K562 (cell line): ENCODE results near the gene KRTAP19-8. TPM values are rescaled to one million over a fixed set of nuclear protein-coding genes. Genes with fewer than 3 reads are reported as not detected.

Source experiments
- ATAC-seq: fragments of 200-7000 bp; cut with Tn5 transposase; 3 replicates; pipeline ENCODE4 v1.9.1; 2020; ENCODE audit warnings: moderate library complexity
- BruUV-seq: library from RNA; stranded (reverse); fragments of 400-500 nt; replicated peaks from 2 replicates; lab custom pipeline; 2021; lab: Mats Ljungman, UMichigan
- CTCF ChIA-PET: fragments of 300-600 bp; formaldehyde crosslinking; extraction: SDS; loops from one replicate; lab custom pipeline; 2021; ENCODE audit warnings: low intra/inter-chr PET ratio; lab: Yijun Ruan, JAX
- POLR2A ChIA-PET: fragments of 300-600, 350-650 bp; sonication (Branson Sonifier 250); formaldehyde crosslinking; extraction: SDS; loops from one replicate; lab custom pipeline; 2021; ENCODE audit warnings: antibody characterized with exemption, inconsistent platforms; lab: Yijun Ruan, JAX
- DNase-seq, 4 experiments: peaks; one replicate each; pipeline versions ENCODE4 v3.0.0 to v3.0.0-alpha.2; 2011 to 2018; ENCODE audit warnings: low spot score in 3 of 4, mixed read lengths in 3 of 4; ENCODE audit errors: extremely low read depth in 1 of 4
- FAIRE-seq: peaks from 2 replicates; lab custom pipeline; 2011; peaks lifted over from hg19 to GRCh38; lab: Jason Lieb, UNC
- H2AFZ ChIP-seq: 2 replicates; pipeline ENCODE4 v1.6.0; 2011; ENCODE audit warnings: low read depth, low read length, control low read depth, inconsistent platforms
- H3K27ac ChIP-seq: fragments of 200-600 bp; 3 replicates; pipeline ENCODE4 v1.8.0; 2011; ENCODE audit warnings: low read depth, mild to moderate bottlenecking, control low read depth, inconsistent platforms, low read length, moderate library complexity, mixed read lengths; ENCODE audit errors: extremely low read depth
- H3K27me3 ChIP-seq, 2 experiments: fragments of 300-600 bp in 1 of 2; 2 replicates in 1 of 2; 3 replicates in 1 of 2; pipeline versions ENCODE4 v1.6.0 to v1.8.0; 2011; ENCODE audit warnings: inconsistent platforms in 2 of 2, low read length in 2 of 2, mild to moderate bottlenecking in 1 of 2, mixed read lengths in 1 of 2, moderate library complexity in 1 of 2; ENCODE audit not compliant: control insufficient read depth in 2 of 2, insufficient read depth in 2 of 2
- H3K36me3 ChIP-seq: fragments of 300-600 bp; 3 replicates; pipeline ENCODE4 v1.8.0; 2011; ENCODE audit warnings: mild to moderate bottlenecking, low read length, inconsistent platforms; ENCODE audit not compliant: control insufficient read depth, insufficient read depth
- H3K4me1 ChIP-seq, 2 experiments: fragments of 200-600 bp in 1 of 2; replicated peaks in 1 of 2; 2 replicates in 1 of 2; 3 replicates in 1 of 2; pipeline versions ENCODE4 v1.5.1 to v1.8.0; 2011; ENCODE audit warnings: inconsistent platforms in 2 of 2, low read length in 2 of 2, mild to moderate bottlenecking in 1 of 2, mixed read lengths in 1 of 2, moderate library complexity in 1 of 2; ENCODE audit not compliant: control insufficient read depth in 2 of 2, insufficient read depth in 2 of 2
- H3K4me2 ChIP-seq: 2 replicates; pipeline ENCODE4 v1.6.1; 2011; ENCODE audit warnings: low read length, control low read depth, inconsistent platforms, mixed read lengths; ENCODE audit not compliant: insufficient read depth
- H3K4me3 ChIP-seq: fragments of 200-600 bp; sonication (generic), shearing (Covaris generic); 2 replicates; pipeline ENCODE4 v1.5.1; 2016; ENCODE audit warnings: control low read depth, inconsistent platforms
- H3K79me2 ChIP-seq: fragments of 200-600 bp; 3 replicates; pipeline ENCODE4 v1.8.0; 2011; ENCODE audit warnings: low read length, inconsistent platforms; ENCODE audit not compliant: control insufficient read depth, insufficient read depth
- H3K9ac ChIP-seq, 2 experiments: 2 replicates each; pipeline versions ENCODE4 v1.6.0 to v1.6.1; 2011; ENCODE audit warnings: low read depth in 2 of 2, low read length in 2 of 2, control low read depth in 1 of 2, inconsistent platforms in 1 of 2, mild to moderate bottlenecking in 1 of 2, mixed read lengths in 1 of 2; ENCODE audit not compliant: insufficient read depth in 1 of 2
- H3K9me1 ChIP-seq: one replicate; pipeline ENCODE4 v1.6.0; 2011; ENCODE audit warnings: inconsistent platforms, mild to moderate bottlenecking, low read length, moderate library complexity; ENCODE audit not compliant: control insufficient read depth, insufficient read depth
- H3K9me3 ChIP-seq: replicated peaks from 2 replicates; pipeline ENCODE4 v1.5.1; 2011; ENCODE audit warnings: low read depth, low read length, inconsistent platforms; ENCODE audit not compliant: control insufficient read depth, insufficient read depth
- H4K20me1 ChIP-seq: replicated peaks from 2 replicates; pipeline ENCODE4 v1.6.1; 2011; ENCODE audit warnings: low read length, inconsistent platforms, mixed read lengths; ENCODE audit not compliant: control insufficient read depth, insufficient read depth
- CBFB ChIP-seq: sonication (generic); formaldehyde crosslinking; IDR thresholded peaks from 2 replicates; pipeline ENCODE4 v1.4.0; 2020; ENCODE audit warnings: mild to moderate bottlenecking, missing genetic modification reagents
- CC2D1A ChIP-seq: fragments of 450-650 bp; IDR thresholded peaks from 2 replicates; pipeline ENCODE4 v1.6.1; 2017; ENCODE audit warnings: mild to moderate bottlenecking
- FOXP1 ChIP-seq: sonication (generic); formaldehyde crosslinking; IDR thresholded peaks from 2 replicates; pipeline ENCODE4 v1.8.0; 2022; ENCODE audit warnings: mild to moderate bottlenecking, missing genetic modification reagents
- ILF3 ChIP-seq: fragments of 450-650 bp; IDR thresholded peaks from 2 replicates; pipeline ENCODE4 v1.6.1; 2018; ENCODE audit warnings: antibody characterized with exemption, mild to moderate bottlenecking, moderate library complexity, borderline replicate concordance
- IRF2 ChIP-seq: sonication (generic); formaldehyde crosslinking; IDR thresholded peaks from 2 replicates; pipeline ENCODE4 v1.8.1; 2022; ENCODE audit warnings: mild to moderate bottlenecking, missing genetic modification reagents
- KDM1A ChIP-seq, 2 experiments: fragments of 450-650 bp; IDR thresholded peaks; 2 replicates each; pipeline ENCODE4 v1.6.1; 2016; ENCODE audit warnings: mild to moderate bottlenecking in 2 of 2
- MTF1 ChIP-seq: fragments of 250-450 bp; sonication (Bioruptor Pico); IDR thresholded peaks from 2 replicates; pipeline ENCODE4 v1.9.0; 2021; ENCODE audit warnings: moderate library complexity, mild to moderate bottlenecking, inconsistent platforms, borderline replicate concordance
- NCOA6 ChIP-seq: fragments of 450-650 bp; IDR thresholded peaks from 2 replicates; pipeline ENCODE4 v1.6.1; 2017; ENCODE audit warnings: mild to moderate bottlenecking
- NELFE ChIP-seq: IDR thresholded peaks from 2 replicates; pipeline ENCODE4 v1.6.1; 2011; ENCODE audit warnings: mild to moderate bottlenecking; ENCODE audit not compliant: insufficient read depth, insufficient read length
- RFX5 ChIP-seq: IDR thresholded peaks from 2 replicates; pipeline ENCODE4 v1.6.1; 2011; ENCODE audit warnings: low read depth, mild to moderate bottlenecking, improper control_type of control experiment, low read length
- TAF1 ChIP-seq: IDR thresholded peaks from 2 replicates; pipeline ENCODE4 v1.6.1; 2011; ENCODE audit warnings: mild to moderate bottlenecking, low read length, moderate library complexity; ENCODE audit not compliant: insufficient read depth, control insufficient read depth, severe bottlenecking; ENCODE audit errors: extremely low read depth
- YY1 ChIP-seq, 3 experiments: IDR thresholded peaks; 2 replicates each; pipeline ENCODE4 v1.6.1; 2011; ENCODE audit warnings: low read length in 2 of 3, mild to moderate bottlenecking in 2 of 3, moderate library complexity in 2 of 3, borderline replicate concordance in 1 of 3, control low read depth in 1 of 3, low read depth in 1 of 3; ENCODE audit not compliant: insufficient read depth in 3 of 3, insufficient replicate concordance in 2 of 3, control insufficient read depth in 1 of 3, insufficient read length in 1 of 3; ENCODE audit errors: extremely low read depth in 1 of 3
- ZBTB17 ChIP-seq: fragments of 450-650 bp; formaldehyde crosslinking; IDR thresholded peaks from 2 replicates; pipeline ENCODE4 v1.4.0; 2020; ENCODE audit warnings: mild to moderate bottlenecking
- ZNF140 ChIP-seq: fragments of 250-450 bp; sonication (Bioruptor Pico); IDR thresholded peaks from 2 replicates; pipeline ENCODE4 v1.8.0; 2021; ENCODE audit warnings: moderate library complexity, mild to moderate bottlenecking, inconsistent platforms
- ZNF239 ChIP-seq: fragments of 250-450 bp; sonication (Bioruptor Pico); IDR thresholded peaks from 2 replicates; pipeline ENCODE4 v1.4.0; 2020; ENCODE audit warnings: mild to moderate bottlenecking
- ZNF77 ChIP-seq: fragments of 250-450 bp; sonication (Bioruptor Pico); IDR thresholded peaks from 2 replicates; pipeline ENCODE4 v1.5.0; 2020
- WGBS: fragments of 100-300 bp; shearing (Covaris generic); methylation state at CpG from one replicate; pipeline ENCODE4 v1.1.6; 2016; ENCODE audit warnings: low coverage, mixed read lengths; ENCODE audit not compliant: insufficient coverage; ENCODE audit errors: missing lambda C conversion rate; 5-methylcytosine and 5-hydroxymethylcytosine counted together
- in situ Hi-C: fragments of 300-500 bp; cut with MboI; formaldehyde crosslinking; loops from 4 replicates; pipeline ENCODE4 v1.15.0; 2018; ENCODE audit warnings: inconsistent platforms, mixed read lengths
- intact Hi-C: fragments of 100-400 bp; cut with micrococcal nuclease; formaldehyde crosslinking; loops from 2 replicates; pipeline ENCODE4 v1.14.2; 2022
- polyA plus RNA-seq, 8 experiments: library from polyadenylated mRNA; depleted of rRNA in 4 of 8; stranded (reverse) in 5 of 8; unstranded in 3 of 8; fragments of >200 nt; fragmentation: Nextera tagmentation in 2 of 8; fragmentation: Illumina TruSeq in 1 of 8; extraction: Ambion mirVana in 2 of 8; extraction: Trizol in 1 of 8; gene quantifications; 2 replicates each; pipeline versions ENCODE4 v1.2.1 to v1.2.3, GENCODE V29; 2011 to 2014; ENCODE audit warnings: inconsistent platforms in 1 of 8, missing spikeins in 1 of 8
- total RNA-seq, 7 experiments: library from RNA; depleted of rRNA in 6 of 7; stranded (reverse); fragments of >200 nt in 6 of 7; fragmentation: Illumina TruSeq in 2 of 7; extraction: Trizol in 2 of 7; gene quantifications; 2 replicates each; pipeline versions ENCODE4 v1.2.1 to v1.2.3, GENCODE V29; 2011 to 2021; ENCODE audit warnings: low replicate concordance in 1 of 7

The KRTAP19-8 gene
- total and polyA plus RNA-seq, 9 of the 15 experiments (the other 6 are each of a cell fraction or from before 2014, with no cell fraction given) = not detected

GRCh38 chr21:31014891-31015290, 23.4 kb downstream of the KRTAP19-8 start:
- FAIRE-seq (no peak), DNase-seq (no peak)
- BruUV-seq = no TSS peak

More at GRCh38 chr21:31014891-31015290, 23.4 kb downstream of the KRTAP19-8 start:
- no peak for TF ChIP-seq IRF2 (CRISPR knock-in tag)
- TF ChIP-seq NELFE = no peak
- no peak for TF ChIP-seq ZNF140 (CRISPR knock-in tag)
- TF ChIP-seq KDM1A (IDR thresholded peaks at IDR 0.05) = no peak
- TF ChIP-seq TAF1 = no peak
- TF ChIP-seq FOXP1 (CRISPR knock-in tag) = no peak
- no peak for TF ChIP-seq ZBTB17 (CRISPR knock-in tag)
- no peak for TF ChIP-seq MTF1 (CRISPR knock-in tag)
- TF ChIP-seq ZNF77 = no peak
- TF ChIP-seq ZNF239 = no peak
- no peak for TF ChIP-seq NCOA6
- no peak for TF ChIP-seq CC2D1A
- TF ChIP-seq CBFB (CRISPR knock-in tag) = no peak
- TF ChIP-seq RFX5 = no peak
- TF ChIP-seq ILF3 = no peak
- TF ChIP-seq YY1 (IDR thresholded peaks at IDR 0.05; ENCODE audit: borderline replicate concordance in 1 of 3, control insufficient read depth in 1 of 3, extremely low read depth in 1 of 3, insufficient read depth in 3 of 3, insufficient read length in 1 of 3, insufficient replicate concordance in 2 of 3, low read depth in 1 of 3, low read length in 2 of 3) = no peak
- H2AFZ ChIP-seq = no peak overlapping the region
- H3K27me3 ChIP-seq = no peaks in the 10 kb centered on the region
- no peaks in the 10 kb centered on the region for H3K36me3 ChIP-seq
- no peaks in the 10 kb centered on the region for H4K20me1 ChIP-seq
- no peak for ATAC-seq
- H3K4me3 ChIP-seq = no peak overlapping the region
- ChIA-PET CTCF (no interaction called here), POLR2A (no interaction called here)
- H3K4me2 ChIP-seq = no peak overlapping the region
- H3K79me2 ChIP-seq = no peaks in the 10 kb centered on the region
- no peak overlapping the region for H3K9ac ChIP-seq
- no peaks in the 10 kb centered on the region for H3K9me1 ChIP-seq
- H3K27ac ChIP-seq = no peak overlapping the region
- no peaks in the 10 kb centered on the region for H3K9me3 ChIP-seq
- intact Hi-C loops (no loop called here), in situ Hi-C loops (no loop called here)
- 0% methylated on average over 2 of the region's 2 CpGs for WGBS
- no peaks in the 10 kb centered on the region for H3K4me1 ChIP-seq
